Mammary epithelial cell (primary cell): ENCODE results near the gene CAPZA3.

Source experiments
- EZH2 ChIP-seq: IDR thresholded peaks from 2 replicates; pipeline ENCODE4 v1.6.1; 2012; ENCODE audit warnings: low read length, inconsistent platforms, borderline replicate concordance
- TF ChIP-seq, protein P1 (sequence below), 2 donors: IDR thresholded peaks in 1 of 2; conservative IDR thresholded peaks in 1 of 2; 2 replicates each; pipeline ENCODE4 v1.5.1; 2011 to 2012; ENCODE audit warnings: inconsistent platforms in 2 of 2, low read length in 2 of 2, mild to moderate bottlenecking in 2 of 2, control low read depth in 1 of 2, low read depth in 1 of 2; ENCODE audit not compliant: insufficient read depth in 1 of 2; ENCODE audit errors: extremely low read depth in 1 of 2

DNA sequence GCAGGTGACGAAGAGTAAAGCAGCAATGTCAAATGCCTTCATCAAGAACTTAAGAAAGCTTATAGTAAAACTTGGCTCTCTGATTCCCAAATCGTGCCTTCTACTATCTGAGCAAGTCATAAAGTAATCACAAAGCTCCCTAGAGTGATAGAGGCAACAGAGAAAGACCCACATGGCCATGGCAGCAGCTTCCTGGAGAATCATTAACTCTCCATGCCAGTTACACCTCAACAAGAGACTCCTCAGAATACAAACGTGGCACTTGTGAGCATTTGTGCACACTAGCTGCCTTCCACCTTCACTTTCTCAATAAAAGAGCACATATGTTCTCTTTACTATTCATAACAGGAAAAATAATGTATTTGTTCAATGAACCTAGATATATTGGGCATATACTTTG, 48.1 kb upstream of the CAPZA3 start:
- TF ChIP-seq, protein P1, sequence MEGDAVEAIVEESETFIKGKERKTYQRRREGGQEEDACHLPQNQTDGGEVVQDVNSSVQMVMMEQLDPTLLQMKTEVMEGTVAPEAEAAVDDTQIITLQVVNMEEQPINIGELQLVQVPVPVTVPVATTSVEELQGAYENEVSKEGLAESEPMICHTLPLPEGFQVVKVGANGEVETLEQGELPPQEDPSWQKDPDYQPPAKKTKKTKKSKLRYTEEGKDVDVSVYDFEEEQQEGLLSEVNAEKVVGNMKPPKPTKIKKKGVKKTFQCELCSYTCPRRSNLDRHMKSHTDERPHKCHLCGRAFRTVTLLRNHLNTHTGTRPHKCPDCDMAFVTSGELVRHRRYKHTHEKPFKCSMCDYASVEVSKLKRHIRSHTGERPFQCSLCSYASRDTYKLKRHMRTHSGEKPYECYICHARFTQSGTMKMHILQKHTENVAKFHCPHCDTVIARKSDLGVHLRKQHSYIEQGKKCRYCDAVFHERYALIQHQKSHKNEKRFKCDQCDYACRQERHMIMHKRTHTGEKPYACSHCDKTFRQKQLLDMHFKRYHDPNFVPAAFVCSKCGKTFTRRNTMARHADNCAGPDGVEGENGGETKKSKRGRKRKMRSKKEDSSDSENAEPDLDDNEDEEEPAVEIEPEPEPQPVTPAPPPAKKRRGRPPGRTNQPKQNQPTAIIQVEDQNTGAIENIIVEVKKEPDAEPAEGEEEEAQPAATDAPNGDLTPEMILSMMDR (conservative IDR thresholded peaks at IDR 0.05 in 1 of 2, IDR thresholded peaks at IDR 0.05 in 1 of 2; ENCODE audit: extremely low read depth in 1 of 2, insufficient read depth in 1 of 2, low read depth in 1 of 2, low read length in 2 of 2) = no peak
- no peak for TF ChIP-seq EZH2
